ENCODE data around the gene AKAP3.

Gene AKAP3

DNA sequence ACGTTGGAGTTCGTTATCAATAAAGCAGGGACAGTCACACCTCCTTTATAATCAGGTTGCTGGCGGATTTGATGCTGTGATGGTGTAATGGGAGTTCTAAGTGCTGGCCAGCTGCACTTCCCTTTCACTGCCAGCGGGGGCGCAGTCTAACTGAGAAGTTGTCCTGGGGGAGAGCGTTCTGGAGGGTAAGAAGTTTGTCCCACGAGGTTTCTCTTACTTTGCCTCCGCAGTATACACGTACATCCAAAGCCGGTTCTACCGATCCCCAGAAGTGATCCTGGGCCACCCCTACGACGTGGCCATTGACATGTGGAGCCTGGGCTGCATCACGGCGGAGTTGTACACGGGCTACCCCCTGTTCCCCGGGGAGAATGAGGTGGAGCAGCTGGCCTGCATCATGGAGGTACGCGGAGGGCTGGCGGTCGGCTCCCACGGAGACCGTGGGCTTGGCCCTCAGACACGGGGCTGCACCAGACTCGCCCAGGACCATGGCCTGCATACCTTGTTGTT, 44.1 kb downstream of the AKAP3 start:
- ChIA-PET CTCF (interaction anchor here (0.6 to 2.0 kb wide), 9 partner anchors 10 to 332 kb away, joined by 3 to 18 read pairs (median 5); partner anchors contain the start of gene DYRK4), POLR2A (interaction anchor here (1.7 kb wide), 1 partner anchor 44 kb away, joined by 8 read pairs; the partner anchor contains the start of genes AKAP3 and NDUFA9)
- no peaks in the 10 kb centered on the region for H3K9me3 ChIP-seq (ENCODE audit: control insufficient read depth, insufficient read depth, low read depth, low read length)
- H3K4me3 ChIP-seq (ENCODE audit: low read depth, low read length), result peak overlapping the region; percentile 88
- peaks cover 0 to 3% of the 10 kb centered on the region in 2 experiments; a peak in 1 of 3 replicates for H3K36me3 ChIP-seq (ENCODE audit: control insufficient read depth in 2 of 2, insufficient read depth in 1 of 2, low read length in 2 of 2)
- H3K4me1 ChIP-seq (ENCODE audit: control insufficient read depth, insufficient read depth, low read length), result no peaks in the 10 kb centered on the region
- H3K27ac ChIP-seq (ENCODE audit: extremely low read depth, low read depth, low read length), result peak overlapping the region; percentile 54; the same call in 1 of the 2 replicates
- TF ChIP-seq, protein P1, sequence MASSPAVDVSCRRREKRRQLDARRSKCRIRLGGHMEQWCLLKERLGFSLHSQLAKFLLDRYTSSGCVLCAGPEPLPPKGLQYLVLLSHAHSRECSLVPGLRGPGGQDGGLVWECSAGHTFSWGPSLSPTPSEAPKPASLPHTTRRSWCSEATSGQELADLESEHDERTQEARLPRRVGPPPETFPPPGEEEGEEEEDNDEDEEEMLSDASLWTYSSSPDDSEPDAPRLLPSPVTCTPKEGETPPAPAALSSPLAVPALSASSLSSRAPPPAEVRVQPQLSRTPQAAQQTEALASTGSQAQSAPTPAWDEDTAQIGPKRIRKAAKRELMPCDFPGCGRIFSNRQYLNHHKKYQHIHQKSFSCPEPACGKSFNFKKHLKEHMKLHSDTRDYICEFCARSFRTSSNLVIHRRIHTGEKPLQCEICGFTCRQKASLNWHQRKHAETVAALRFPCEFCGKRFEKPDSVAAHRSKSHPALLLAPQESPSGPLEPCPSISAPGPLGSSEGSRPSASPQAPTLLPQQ (tag by site-specific recombination; IDR thresholded peaks at IDR 0.05), result peak; percentile 48; the same call in 1 of the 2 replicates
- TF ChIP-seq ZNF19 (tag by site-specific recombination; IDR thresholded peaks at IDR 0.05; ENCODE audit: low read depth) (no peak), ZBTB21 (tag by site-specific recombination; IDR thresholded peaks at IDR 0.05) (peak; percentile 28; the same call in 1 of the 2 replicates), ZNF473 (tag by site-specific recombination; IDR thresholded peaks at IDR 0.05) (no peak), PRDM1 (tag by site-specific recombination; IDR thresholded peaks at IDR 0.05) (peak; percentile 86), ZNF670 (tag by site-specific recombination; IDR thresholded peaks at IDR 0.05; ENCODE audit: low read depth) (no peak), SP7 (tag by site-specific recombination; IDR thresholded peaks at IDR 0.05) (peak; percentile 68), ZNF335 (tag by site-specific recombination; conservative IDR thresholded peaks at IDR 0.05) (peak; percentile 49; the same call in 1 of the 2 replicates), ZNF600 (tag by site-specific recombination; IDR thresholded peaks at IDR 0.05) (peak; percentile 96), ZNF24 (tag by site-specific recombination; IDR thresholded peaks at IDR 0.05) (0 out of 2 replicates have a peak, but pooled peaks have one; percentile 39), MZF1 (tag by site-specific recombination; IDR thresholded peaks at IDR 0.05; ENCODE audit: borderline replicate concordance) (peak; percentile 56; the same call in 1 of the 2 replicates), ZBTB17 (tag by site-specific recombination; IDR thresholded peaks at IDR 0.05) (peak; percentile 80), ZNF394 (tag by site-specific recombination; IDR thresholded peaks at IDR 0.05; ENCODE audit: borderline replicate concordance) (peak; percentile 93), ZBTB8A (tag by site-specific recombination; IDR thresholded peaks at IDR 0.05) (peak; percentile 37; the same call in 1 of the 2 replicates), SP2 (tag by site-specific recombination; IDR thresholded peaks at IDR 0.05) (no peak), ZBTB20 (tag by site-specific recombination; IDR thresholded peaks at IDR 0.05) (peak; percentile 55; the same call in 1 of the 2 replicates), SETDB1 (IDR thresholded peaks at IDR 0.05; ENCODE audit: insufficient read length, low read length) (no peak), ZNF843 (tag by site-specific recombination; IDR thresholded peaks at IDR 0.05) (peak; percentile 33; the same call in 1 of the 2 replicates), GLIS2 (tag by site-specific recombination; IDR thresholded peaks at IDR 0.05) (peak; percentile 81), ZNF660 (tag by site-specific recombination; IDR thresholded peaks at IDR 0.05) (peak; percentile 60), ZNF629 (tag by site-specific recombination; IDR thresholded peaks at IDR 0.05) (peak; percentile 42; the same call in 1 of the 2 replicates)
- TF ChIP-seq, protein P2, sequence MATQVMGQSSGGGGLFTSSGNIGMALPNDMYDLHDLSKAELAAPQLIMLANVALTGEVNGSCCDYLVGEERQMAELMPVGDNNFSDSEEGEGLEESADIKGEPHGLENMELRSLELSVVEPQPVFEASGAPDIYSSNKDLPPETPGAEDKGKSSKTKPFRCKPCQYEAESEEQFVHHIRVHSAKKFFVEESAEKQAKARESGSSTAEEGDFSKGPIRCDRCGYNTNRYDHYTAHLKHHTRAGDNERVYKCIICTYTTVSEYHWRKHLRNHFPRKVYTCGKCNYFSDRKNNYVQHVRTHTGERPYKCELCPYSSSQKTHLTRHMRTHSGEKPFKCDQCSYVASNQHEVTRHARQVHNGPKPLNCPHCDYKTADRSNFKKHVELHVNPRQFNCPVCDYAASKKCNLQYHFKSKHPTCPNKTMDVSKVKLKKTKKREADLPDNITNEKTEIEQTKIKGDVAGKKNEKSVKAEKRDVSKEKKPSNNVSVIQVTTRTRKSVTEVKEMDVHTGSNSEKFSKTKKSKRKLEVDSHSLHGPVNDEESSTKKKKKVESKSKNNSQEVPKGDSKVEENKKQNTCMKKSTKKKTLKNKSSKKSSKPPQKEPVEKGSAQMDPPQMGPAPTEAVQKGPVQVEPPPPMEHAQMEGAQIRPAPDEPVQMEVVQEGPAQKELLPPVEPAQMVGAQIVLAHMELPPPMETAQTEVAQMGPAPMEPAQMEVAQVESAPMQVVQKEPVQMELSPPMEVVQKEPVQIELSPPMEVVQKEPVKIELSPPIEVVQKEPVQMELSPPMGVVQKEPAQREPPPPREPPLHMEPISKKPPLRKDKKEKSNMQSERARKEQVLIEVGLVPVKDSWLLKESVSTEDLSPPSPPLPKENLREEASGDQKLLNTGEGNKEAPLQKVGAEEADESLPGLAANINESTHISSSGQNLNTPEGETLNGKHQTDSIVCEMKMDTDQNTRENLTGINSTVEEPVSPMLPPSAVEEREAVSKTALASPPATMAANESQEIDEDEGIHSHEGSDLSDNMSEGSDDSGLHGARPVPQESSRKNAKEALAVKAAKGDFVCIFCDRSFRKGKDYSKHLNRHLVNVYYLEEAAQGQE (tag by site-specific recombination; IDR thresholded peaks at IDR 0.05), result no peak
- TF ChIP-seq, protein P3, sequence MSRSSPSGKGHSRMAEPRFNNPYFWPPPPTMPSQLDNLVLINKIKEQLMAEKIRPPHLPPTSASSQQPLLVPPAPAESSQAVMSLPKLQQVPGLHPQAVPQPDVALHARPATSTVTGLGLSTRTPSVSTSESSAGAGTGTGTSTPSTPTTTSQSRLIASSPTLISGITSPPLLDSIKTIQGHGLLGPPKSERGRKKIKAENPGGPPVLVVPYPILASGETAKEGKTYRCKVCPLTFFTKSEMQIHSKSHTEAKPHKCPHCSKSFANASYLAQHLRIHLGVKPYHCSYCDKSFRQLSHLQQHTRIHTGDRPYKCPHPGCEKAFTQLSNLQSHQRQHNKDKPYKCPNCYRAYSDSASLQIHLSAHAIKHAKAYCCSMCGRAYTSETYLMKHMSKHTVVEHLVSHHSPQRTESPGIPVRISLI (tag by site-specific recombination; IDR thresholded peaks at IDR 0.05), result no peak
- TF ChIP-seq, protein P4, sequence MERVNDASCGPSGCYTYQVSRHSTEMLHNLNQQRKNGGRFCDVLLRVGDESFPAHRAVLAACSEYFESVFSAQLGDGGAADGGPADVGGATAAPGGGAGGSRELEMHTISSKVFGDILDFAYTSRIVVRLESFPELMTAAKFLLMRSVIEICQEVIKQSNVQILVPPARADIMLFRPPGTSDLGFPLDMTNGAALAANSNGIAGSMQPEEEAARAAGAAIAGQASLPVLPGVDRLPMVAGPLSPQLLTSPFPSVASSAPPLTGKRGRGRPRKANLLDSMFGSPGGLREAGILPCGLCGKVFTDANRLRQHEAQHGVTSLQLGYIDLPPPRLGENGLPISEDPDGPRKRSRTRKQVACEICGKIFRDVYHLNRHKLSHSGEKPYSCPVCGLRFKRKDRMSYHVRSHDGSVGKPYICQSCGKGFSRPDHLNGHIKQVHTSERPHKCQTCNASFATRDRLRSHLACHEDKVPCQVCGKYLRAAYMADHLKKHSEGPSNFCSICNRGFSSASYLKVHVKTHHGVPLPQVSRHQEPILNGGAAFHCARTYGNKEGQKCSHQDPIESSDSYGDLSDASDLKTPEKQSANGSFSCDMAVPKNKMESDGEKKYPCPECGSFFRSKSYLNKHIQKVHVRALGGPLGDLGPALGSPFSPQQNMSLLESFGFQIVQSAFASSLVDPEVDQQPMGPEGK (tag by site-specific recombination; IDR thresholded peaks at IDR 0.05), result peak; percentile 97
- TF ChIP-seq, protein P5, sequence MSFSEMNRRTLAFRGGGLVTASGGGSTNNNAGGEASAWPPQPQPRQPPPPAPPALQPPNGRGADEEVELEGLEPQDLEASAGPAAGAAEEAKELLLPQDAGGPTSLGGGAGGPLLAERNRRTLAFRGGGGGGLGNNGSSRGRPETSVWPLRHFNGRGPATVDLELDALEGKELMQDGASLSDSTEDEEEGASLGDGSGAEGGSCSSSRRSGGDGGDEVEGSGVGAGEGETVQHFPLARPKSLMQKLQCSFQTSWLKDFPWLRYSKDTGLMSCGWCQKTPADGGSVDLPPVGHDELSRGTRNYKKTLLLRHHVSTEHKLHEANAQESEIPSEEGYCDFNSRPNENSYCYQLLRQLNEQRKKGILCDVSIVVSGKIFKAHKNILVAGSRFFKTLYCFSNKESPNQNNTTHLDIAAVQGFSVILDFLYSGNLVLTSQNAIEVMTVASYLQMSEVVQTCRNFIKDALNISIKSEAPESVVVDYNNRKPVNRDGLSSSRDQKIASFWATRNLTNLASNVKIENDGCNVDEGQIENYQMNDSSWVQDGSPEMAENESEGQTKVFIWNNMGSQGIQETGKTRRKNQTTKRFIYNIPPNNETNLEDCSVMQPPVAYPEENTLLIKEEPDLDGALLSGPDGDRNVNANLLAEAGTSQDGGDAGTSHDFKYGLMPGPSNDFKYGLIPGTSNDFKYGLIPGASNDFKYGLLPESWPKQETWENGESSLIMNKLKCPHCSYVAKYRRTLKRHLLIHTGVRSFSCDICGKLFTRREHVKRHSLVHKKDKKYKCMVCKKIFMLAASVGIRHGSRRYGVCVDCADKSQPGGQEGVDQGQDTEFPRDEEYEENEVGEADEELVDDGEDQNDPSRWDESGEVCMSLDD (tag by site-specific recombination; IDR thresholded peaks at IDR 0.05), result peak; percentile 57; the same call in 1 of the 2 replicates
